GM12891 (cell line): ENCODE data around the gene DENND1A.

ENCODE experiments used
- POLR2A ChIP-seq: IDR thresholded peaks from 2 replicates; pipeline ENCODE4 v1.6.1; 2011; ENCODE audit warnings: low read depth, low read length, control low read depth
- POLR2AphosphoS5 ChIP-seq: IDR thresholded peaks from 2 replicates; pipeline ENCODE4 v1.6.1; 2011; ENCODE audit warnings: low read depth, low read length, control low read depth
- TAF1 ChIP-seq: IDR thresholded peaks from 2 replicates; pipeline ENCODE4 v1.6.1; 2011; ENCODE audit warnings: low read depth, low read length, control low read depth

- TF ChIP-seq POLR2A: no peak
- no peak for TF ChIP-seq POLR2AphosphoS5
- no peak for TF ChIP-seq TAF1
Observed at GRCh38 chr9:123482295-123482968, 447.5 kb downstream of the DENND1A start.
